ENCODE measurements around the gene LRTM2. TPM values are rescaled to one million over a fixed set of nuclear protein-coding genes. Genes with fewer than 3 reads are reported as not detected.

Gene LRTM2
- total RNA-seq, 1 experiment from 2014 or later: not detected

DNA sequence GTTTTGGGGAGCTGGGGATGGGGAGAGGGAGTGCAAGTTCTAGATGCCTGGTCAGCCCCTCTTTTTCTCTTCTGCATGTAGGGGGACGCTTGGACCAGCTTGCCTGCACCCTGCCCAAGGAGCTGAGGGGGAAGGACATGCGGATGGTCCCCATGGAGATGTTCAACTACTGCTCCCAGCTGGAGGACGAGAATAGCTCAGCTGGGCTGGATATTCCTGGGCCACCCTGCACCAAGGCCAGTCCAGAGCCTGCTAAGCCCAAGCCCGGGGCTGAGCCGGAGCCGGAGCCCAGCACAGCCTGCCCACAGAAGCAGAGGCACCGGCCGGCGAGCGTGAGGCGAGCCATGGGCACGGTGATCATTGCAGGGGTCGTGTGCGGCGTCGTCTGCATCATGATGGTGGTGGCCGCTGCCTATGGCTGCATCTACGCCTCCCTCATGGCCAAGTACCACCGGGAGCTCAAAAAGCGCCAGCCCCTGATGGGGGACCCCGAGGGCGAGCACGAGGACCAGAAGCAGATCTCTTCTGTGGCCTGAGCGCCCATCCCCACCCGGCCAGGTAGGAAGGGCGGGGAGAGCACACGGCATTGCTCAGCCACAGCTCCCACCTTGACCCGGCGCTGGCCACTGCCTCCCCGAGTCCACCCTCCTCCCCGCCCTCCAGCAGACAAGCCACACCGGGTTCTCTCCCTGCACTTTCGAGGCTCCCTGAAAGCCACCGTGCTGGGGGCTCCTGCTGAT, 14.0 kb downstream of the LRTM2 start:
- Histone ChIP-seq H4K20me1 (ENCODE audit: low read length) (no peaks in the 10 kb centered on the region), H3F3A (ENCODE audit: low read length, unreplicated experiment) (no peaks in the 10 kb centered on the region), H3K36me3 (ENCODE audit: low read depth, low read length) (no peaks in the 10 kb centered on the region), H3K9me3 (ENCODE audit: low read length) (no peaks in the 10 kb centered on the region), H3K9ac (ENCODE audit: low read length) (no peak overlapping the region), H3K4me3 (ENCODE audit: low read length) (no peak overlapping the region), H3K9me2 (replicated peaks; ENCODE audit: low read length) (no peaks in the 10 kb centered on the region), H3K27me3 (ENCODE audit: low read length) (peaks cover 28% of the 10 kb centered on the region), H3K79me2 (ENCODE audit: low read length) (no peaks in the 10 kb centered on the region), H3K27ac (ENCODE audit: low read length) (no peak overlapping the region), H3K4me1 (ENCODE audit: insufficient read depth, low read length) (peaks cover 17% of the 10 kb centered on the region), H3K4me2 (ENCODE audit: low read length) (no peak overlapping the region), H2AFZ (ENCODE audit: low read length) (no peak overlapping the region)
- no peak for DNase-seq
- TF ChIP-seq CTCF (conservative IDR thresholded peaks at IDR 0.05; ENCODE audit: low read depth, low read length) (no peak), EZH2phosphoT487 (IDR thresholded peaks at IDR 0.05; ENCODE audit: borderline replicate concordance, low read length) (no peak), EZH2 (IDR thresholded peaks at IDR 0.05; ENCODE audit: low read length, unreplicated experiment) (no peak)
- no peak for ATAC-seq
- ChIA-PET POLR2A (ENCODE audit: unreplicated experiment) (no interaction called here), CTCF (no interaction called here)
- BruUV-seq (replicated peaks): no TSS peak
- intact Hi-C loops (cut with micrococcal nuclease): no loop called here

DNA sequence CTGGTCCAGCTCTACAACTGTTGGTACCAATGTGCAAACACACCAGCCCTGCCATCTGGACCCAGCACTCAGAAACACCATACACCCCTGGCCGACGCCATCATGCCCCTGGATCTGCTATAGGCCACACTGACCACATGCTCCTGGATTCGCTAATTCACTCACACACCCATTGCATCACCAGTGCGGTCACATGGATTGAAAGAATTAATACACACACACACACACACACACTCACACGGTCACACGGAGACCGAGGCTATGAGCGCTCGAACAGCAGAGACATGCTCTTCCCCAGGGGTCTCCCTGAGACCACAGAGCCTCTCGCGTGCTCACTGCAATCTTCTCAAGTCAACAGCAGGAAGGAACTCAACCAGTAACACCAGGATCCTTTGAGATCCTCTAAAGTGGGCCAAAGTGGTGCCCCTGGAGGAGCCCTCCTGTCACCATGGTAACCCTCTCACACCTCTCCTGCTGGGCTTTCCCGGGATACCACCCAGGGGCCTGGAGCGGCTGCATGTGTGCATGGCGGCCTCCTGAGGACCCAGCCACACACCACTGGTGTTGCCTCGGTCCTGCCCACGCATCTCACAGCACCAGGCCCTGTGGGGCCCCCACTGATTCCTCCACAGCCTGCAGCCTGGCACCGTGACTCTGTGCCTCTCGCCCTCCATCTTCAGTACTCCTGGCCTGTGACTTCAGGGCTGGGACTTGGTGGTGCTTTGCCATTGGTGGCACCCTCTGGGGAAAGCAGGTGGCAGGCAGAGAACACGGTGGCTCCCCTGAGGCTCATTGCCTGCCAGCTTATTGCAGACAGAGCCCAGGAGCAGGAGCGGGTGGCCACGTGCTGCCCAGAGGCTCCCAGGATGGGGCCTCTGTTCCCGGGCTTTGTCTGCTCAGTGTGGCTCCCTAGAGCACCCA, 15.1 kb downstream of the LRTM2 start:
- H3K9me2 ChIP-seq (replicated peaks; ENCODE audit: low read length): no peaks in the 10 kb centered on the region
- no peaks in the 10 kb centered on the region for H3K79me2 ChIP-seq (ENCODE audit: low read length)
- no peak overlapping the region for H3K27ac ChIP-seq (ENCODE audit: low read length)
- no peaks in the 10 kb centered on the region for H4K20me1 ChIP-seq (ENCODE audit: low read length)
- no peaks in the 10 kb centered on the region for H3F3A ChIP-seq (ENCODE audit: low read length, unreplicated experiment)
- POLR2A ChIA-PET (ENCODE audit: unreplicated experiment): no interaction called here
- CTCF ChIA-PET: no interaction called here
- intact Hi-C loops (cut with micrococcal nuclease): no loop called here
- TF ChIP-seq EZH2phosphoT487 (IDR thresholded peaks at IDR 0.05; ENCODE audit: borderline replicate concordance, low read length) (no peak), EZH2 (IDR thresholded peaks at IDR 0.05; ENCODE audit: low read length, unreplicated experiment) (no peak), CTCF (conservative IDR thresholded peaks at IDR 0.05; ENCODE audit: low read depth, low read length) (no peak)
- H3K4me1 ChIP-seq (ENCODE audit: insufficient read depth, low read length): peaks cover 21% of the 10 kb centered on the region
- no peak overlapping the region for H2AFZ ChIP-seq (ENCODE audit: low read length)
- H3K36me3 ChIP-seq (ENCODE audit: low read depth, low read length): no peaks in the 10 kb centered on the region
- peaks cover 28% of the 10 kb centered on the region for H3K27me3 ChIP-seq (ENCODE audit: low read length)
- no peak for DNase-seq
- no peak for ATAC-seq
- no peak overlapping the region for H3K4me3 ChIP-seq (ENCODE audit: low read length)
- no peaks in the 10 kb centered on the region for H3K9me3 ChIP-seq (ENCODE audit: low read length)
- no TSS peak for BruUV-seq (replicated peaks)
- H3K4me2 ChIP-seq (ENCODE audit: low read length): no peak overlapping the region
- H3K9ac ChIP-seq (ENCODE audit: low read length): no peak overlapping the region

All from PC-3 (cell line).